Astrocyte (in vitro differentiated cells and primary cell): Measurements from ENCODE around the gene FITM2. TPM values are rescaled to one million over a fixed set of nuclear protein-coding genes. Genes with fewer than 3 reads are reported as not detected.

Source experiments
- DNase-seq: peaks from one replicate; pipeline ENCODE4 v3.0.0-alpha.2; 2010; ENCODE audit warnings: low read depth
- FAIRE-seq: peaks from 2 replicates; lab custom pipeline; 2011; peaks lifted over from hg19 to GRCh38; lab: Jason Lieb, UNC
- H2AFZ ChIP-seq: 2 replicates; pipeline ENCODE4 v1.6.0; 2012; ENCODE audit warnings: low read depth, low read length, inconsistent platforms
- H3K27ac ChIP-seq: 2 replicates; pipeline ENCODE4 v1.5.1; 2011; ENCODE audit warnings: low read depth, low read length, inconsistent platforms
- H3K27me3 ChIP-seq: 2 replicates; pipeline ENCODE4 v1.6.0; 2011; ENCODE audit warnings: low read length, inconsistent platforms; ENCODE audit not compliant: insufficient read depth
- H3K36me3 ChIP-seq: 2 replicates; pipeline ENCODE4 v1.5.1; 2011; ENCODE audit warnings: low read length, inconsistent platforms; ENCODE audit not compliant: insufficient read depth
- H3K4me1 ChIP-seq: 2 replicates; pipeline ENCODE4 v1.5.1; 2011; ENCODE audit warnings: low read length, inconsistent platforms; ENCODE audit not compliant: insufficient read depth
- H3K4me2 ChIP-seq: 2 replicates; pipeline ENCODE4 v1.6.0; 2012; ENCODE audit warnings: low read length, inconsistent platforms
- H3K4me3 ChIP-seq: 2 replicates; pipeline ENCODE4 v1.5.1; 2011; ENCODE audit warnings: low read depth, mild to moderate bottlenecking, low read length, inconsistent platforms; ENCODE audit not compliant: insufficient read depth
- H3K79me2 ChIP-seq: 2 replicates; pipeline ENCODE4 v1.6.0; 2012; ENCODE audit warnings: mild to moderate bottlenecking, low read length, inconsistent platforms; ENCODE audit not compliant: insufficient read depth
- H3K9ac ChIP-seq: 2 replicates; pipeline ENCODE4 v1.6.0; 2012; ENCODE audit warnings: mild to moderate bottlenecking, low read length, inconsistent platforms
- H3K9me3 ChIP-seq: 2 replicates; pipeline ENCODE4 v1.5.1; 2012; ENCODE audit warnings: low read depth, mild to moderate bottlenecking, low read length, inconsistent platforms; ENCODE audit not compliant: insufficient read depth
- H4K20me1 ChIP-seq: 2 replicates; pipeline ENCODE4 v1.6.0; 2012; ENCODE audit warnings: low read length, inconsistent platforms; ENCODE audit not compliant: insufficient read depth
- H3K27ac Mint-ChIP-seq: one replicate; pipeline ENCODE4 v1.8.0; 2021; ENCODE audit warnings: mild to moderate bottlenecking, mixed read lengths; ENCODE audit not compliant: unreplicated experiment
- H3K27me3 Mint-ChIP-seq: one replicate; pipeline ENCODE4 v1.8.0; 2021; ENCODE audit warnings: low read depth, mixed read lengths; ENCODE audit not compliant: unreplicated experiment
- H3K36me3 Mint-ChIP-seq: one replicate; pipeline ENCODE4 v1.8.0; 2021; ENCODE audit warnings: low read depth, mixed read lengths; ENCODE audit not compliant: unreplicated experiment
- H3K4me1 Mint-ChIP-seq: one replicate; pipeline ENCODE4 v1.8.0; 2021; ENCODE audit warnings: low read depth, mixed read lengths; ENCODE audit not compliant: unreplicated experiment
- H3K4me3 Mint-ChIP-seq: one replicate; pipeline ENCODE4 v1.8.0; 2021; ENCODE audit warnings: mild to moderate bottlenecking, moderate library complexity, mixed read lengths; ENCODE audit not compliant: unreplicated experiment
- H3K9me3 Mint-ChIP-seq: one replicate; pipeline ENCODE4 v1.8.0; 2021; ENCODE audit warnings: mild to moderate bottlenecking, mixed read lengths; ENCODE audit not compliant: unreplicated experiment
- EZH2 ChIP-seq: IDR thresholded peaks from 2 replicates; pipeline ENCODE4 v1.6.1; 2012; ENCODE audit warnings: mild to moderate bottlenecking, low read length, inconsistent platforms; ENCODE audit not compliant: insufficient read depth
- total RNA-seq: library from RNA; stranded (reverse); gene quantifications from 2 replicates; pipeline ENCODE4 v1.2.1, GENCODE V29; 2021
- TF ChIP-seq, protein P1 (sequence below): IDR thresholded peaks from 2 replicates; pipeline ENCODE4 v1.5.1; 2011; ENCODE audit warnings: low read depth, mild to moderate bottlenecking, inconsistent platforms, low read length, moderate library complexity; ENCODE audit not compliant: insufficient read depth

The FITM2 gene
- total RNA-seq, 1 donor from 2014 or later, result 6.3 TPM

DNA sequence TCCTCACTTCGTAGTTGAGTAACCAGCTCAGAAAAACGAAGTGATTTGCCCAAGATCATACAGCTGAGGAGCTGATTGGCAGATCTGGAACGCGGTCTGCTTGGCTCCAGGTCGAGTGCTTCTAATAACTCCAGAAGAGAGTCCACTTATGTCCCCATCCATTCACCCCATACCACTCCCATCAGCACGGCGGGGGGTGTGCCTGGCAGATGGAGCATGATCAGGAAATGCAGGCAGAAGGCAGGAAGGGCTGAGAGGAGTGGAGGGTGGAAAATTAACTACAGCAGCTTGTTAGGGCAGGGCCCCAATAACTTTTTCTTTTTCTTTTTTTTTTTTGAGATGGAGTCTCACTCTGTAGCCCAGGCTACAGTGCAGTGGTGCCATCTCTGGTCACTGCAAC is 15.0 kb downstream of the FITM2 start:
- H3K4me2 ChIP-seq, result no peak overlapping the region
- no peak for DNase-seq
- Mint-ChIP-seq H3K4me1 (no peaks in the 10 kb centered on the region), H3K9me3 (peaks cover 1% of the 10 kb centered on the region), H3K36me3 (peaks cover 2% of the 10 kb centered on the region), H3K27me3 (peaks cover 5% of the 10 kb centered on the region), H3K4me3 (no peak overlapping the region), H3K27ac (no peak overlapping the region)
- H3K9me3 ChIP-seq, result no peaks in the 10 kb centered on the region
- TF ChIP-seq EZH2, result no peak
- TF ChIP-seq, protein P1, sequence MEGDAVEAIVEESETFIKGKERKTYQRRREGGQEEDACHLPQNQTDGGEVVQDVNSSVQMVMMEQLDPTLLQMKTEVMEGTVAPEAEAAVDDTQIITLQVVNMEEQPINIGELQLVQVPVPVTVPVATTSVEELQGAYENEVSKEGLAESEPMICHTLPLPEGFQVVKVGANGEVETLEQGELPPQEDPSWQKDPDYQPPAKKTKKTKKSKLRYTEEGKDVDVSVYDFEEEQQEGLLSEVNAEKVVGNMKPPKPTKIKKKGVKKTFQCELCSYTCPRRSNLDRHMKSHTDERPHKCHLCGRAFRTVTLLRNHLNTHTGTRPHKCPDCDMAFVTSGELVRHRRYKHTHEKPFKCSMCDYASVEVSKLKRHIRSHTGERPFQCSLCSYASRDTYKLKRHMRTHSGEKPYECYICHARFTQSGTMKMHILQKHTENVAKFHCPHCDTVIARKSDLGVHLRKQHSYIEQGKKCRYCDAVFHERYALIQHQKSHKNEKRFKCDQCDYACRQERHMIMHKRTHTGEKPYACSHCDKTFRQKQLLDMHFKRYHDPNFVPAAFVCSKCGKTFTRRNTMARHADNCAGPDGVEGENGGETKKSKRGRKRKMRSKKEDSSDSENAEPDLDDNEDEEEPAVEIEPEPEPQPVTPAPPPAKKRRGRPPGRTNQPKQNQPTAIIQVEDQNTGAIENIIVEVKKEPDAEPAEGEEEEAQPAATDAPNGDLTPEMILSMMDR, result no peak
- no peaks in the 10 kb centered on the region for H3K36me3 ChIP-seq
- no peak overlapping the region for H2AFZ ChIP-seq
- H3K9ac ChIP-seq, result no peak overlapping the region
- no peaks in the 10 kb centered on the region for H3K79me2 ChIP-seq
- no peak overlapping the region for H3K27ac ChIP-seq
- no peak overlapping the region for H3K4me3 ChIP-seq
- H4K20me1 ChIP-seq, result peaks cover 6% of the 10 kb centered on the region
- H3K27me3 ChIP-seq, result no peaks in the 10 kb centered on the region
- H3K4me1 ChIP-seq, result no peaks in the 10 kb centered on the region
- no peak for FAIRE-seq

DNA sequence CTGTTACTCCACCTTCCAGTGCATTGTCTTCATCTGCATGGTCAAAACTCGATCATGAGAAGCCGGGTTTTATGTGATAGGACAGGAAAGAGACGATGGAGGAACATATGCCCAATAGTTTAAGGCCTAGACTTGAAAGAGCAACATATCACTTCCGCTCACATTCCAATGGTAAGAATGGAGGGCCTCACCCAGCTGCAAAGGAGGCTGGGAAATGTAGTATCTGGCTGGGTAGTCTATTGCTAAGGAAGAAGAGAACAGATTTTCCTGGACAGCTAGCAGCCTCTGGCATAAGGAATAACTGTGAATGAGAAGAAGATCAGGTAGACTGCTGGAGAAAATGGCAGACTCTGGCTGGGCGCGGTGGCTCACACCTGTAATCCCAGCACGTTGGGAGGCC is 19.2 kb downstream of the FITM2 start:
- peaks cover 14% of the 10 kb centered on the region for H3K27me3 Mint-ChIP-seq
- Histone ChIP-seq H3K9ac (no peak overlapping the region), H3K27me3 (no peaks in the 10 kb centered on the region), H4K20me1 (no peaks in the 10 kb centered on the region), H3K4me1 (no peaks in the 10 kb centered on the region), H3K4me3 (no peak overlapping the region), H3K4me2 (no peak overlapping the region), H3K36me3 (no peaks in the 10 kb centered on the region), H2AFZ (no peak overlapping the region), H3K79me2 (no peaks in the 10 kb centered on the region), H3K27ac (no peak overlapping the region), H3K9me3 (no peaks in the 10 kb centered on the region)
- no peaks in the 10 kb centered on the region for H3K4me1 Mint-ChIP-seq
- H3K27ac Mint-ChIP-seq, result no peak overlapping the region
- no peak overlapping the region for H3K4me3 Mint-ChIP-seq
- DNase-seq, result no peak
- no peak for TF ChIP-seq EZH2
- TF ChIP-seq, protein P1, result no peak
- H3K9me3 Mint-ChIP-seq, result peaks cover 7% of the 10 kb centered on the region
- peaks cover 10% of the 10 kb centered on the region for H3K36me3 Mint-ChIP-seq
- FAIRE-seq, result no peak

DNA sequence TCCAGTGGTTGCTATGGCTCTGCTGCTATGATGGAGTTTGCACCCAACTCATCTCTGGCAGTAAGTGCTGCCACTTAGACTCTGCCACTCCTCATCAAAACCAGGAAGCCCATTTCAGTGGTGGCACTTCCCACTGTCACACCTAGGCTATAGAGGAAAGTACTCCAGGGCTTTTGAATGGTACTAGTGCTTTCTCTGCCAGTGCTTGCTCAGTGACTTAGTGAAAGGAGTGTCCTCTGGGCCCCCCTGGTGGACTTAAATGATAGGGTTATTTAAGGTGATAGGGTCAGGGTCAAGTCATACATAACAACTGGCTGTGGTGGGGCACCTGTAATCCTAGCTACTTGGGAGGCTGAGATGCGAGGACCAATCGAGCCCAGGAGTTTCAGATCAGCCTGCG is 22.8 kb downstream of the FITM2 start:
- FAIRE-seq (no peak), DNase-seq (no peak)
- Histone ChIP-seq H3K4me1 (no peaks in the 10 kb centered on the region), H4K20me1 (no peaks in the 10 kb centered on the region), H2AFZ (no peak overlapping the region), H3K9ac (no peak overlapping the region), H3K4me3 (no peak overlapping the region), H3K4me2 (no peak overlapping the region), H3K9me3 (no peaks in the 10 kb centered on the region), H3K27ac (no peak overlapping the region), H3K79me2 (no peaks in the 10 kb centered on the region), H3K36me3 (no peaks in the 10 kb centered on the region), H3K27me3 (no peaks in the 10 kb centered on the region)
- Mint-ChIP-seq H3K9me3 (peaks cover 7% of the 10 kb centered on the region), H3K4me3 (no peak overlapping the region), H3K27ac (no peak overlapping the region), H3K4me1 (peaks cover 4% of the 10 kb centered on the region), H3K36me3 (peaks cover 10% of the 10 kb centered on the region), H3K27me3 (peaks cover 22% of the 10 kb centered on the region)
- TF ChIP-seq, protein P1, result no peak
- no peak for TF ChIP-seq EZH2
